Fibroblast of skin of scalp (primary cell): ENCODE results near the gene KIAA0930.
A peak's percentile ranks its signal among the peaks of the same experiment; 100 is the strongest.

ENCODE experiments used
- DNase-seq: peaks from one replicate; pipeline ENCODE4 v3.0.0-alpha.2; 2013

The KIAA0930 gene

DNA sequence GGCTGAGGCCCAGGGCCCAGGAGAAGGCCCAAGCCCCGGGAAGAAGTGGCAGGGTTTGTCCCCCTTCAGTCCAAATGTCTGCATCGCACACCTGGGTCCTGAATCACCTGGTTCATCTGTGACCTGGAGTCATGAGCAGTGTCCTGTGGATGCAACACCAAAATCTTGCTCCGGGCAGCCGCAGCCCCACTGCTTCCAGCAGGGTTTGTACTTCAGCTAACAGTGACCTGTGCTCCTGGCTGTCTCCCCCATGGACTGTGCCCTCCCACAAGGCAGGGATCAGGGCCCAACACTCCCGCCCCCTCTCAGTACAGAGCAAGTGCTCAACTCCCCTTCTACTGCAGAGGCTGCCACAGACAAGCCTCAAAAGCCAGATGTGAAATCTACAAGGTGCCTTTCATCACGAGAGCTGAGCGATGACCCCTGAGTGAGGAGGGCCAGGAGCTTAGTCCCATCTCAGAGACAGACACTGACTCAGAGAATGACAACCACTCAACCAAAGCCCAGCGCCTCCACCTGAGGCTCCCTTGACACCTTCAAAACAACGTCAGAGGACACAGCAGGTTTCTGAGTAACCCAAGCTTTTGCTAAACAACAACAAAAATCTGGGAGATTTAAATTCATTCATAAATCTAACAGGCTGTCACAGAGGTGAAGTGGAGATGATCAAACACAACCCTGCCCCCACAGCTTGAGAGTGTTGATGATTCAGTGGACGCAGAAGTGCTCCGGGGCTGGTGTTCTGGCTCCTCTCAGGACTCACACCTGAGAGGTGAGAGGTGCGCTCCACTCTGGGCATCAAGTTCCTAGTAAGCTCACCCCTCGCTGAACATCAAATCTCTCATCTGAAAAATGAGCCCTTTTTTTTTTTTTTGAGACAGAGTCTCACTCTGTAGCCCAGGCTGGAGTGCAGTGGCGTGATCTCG, 3.4 kb downstream of the KIAA0930 start:
- no peak for DNase-seq

DNA sequence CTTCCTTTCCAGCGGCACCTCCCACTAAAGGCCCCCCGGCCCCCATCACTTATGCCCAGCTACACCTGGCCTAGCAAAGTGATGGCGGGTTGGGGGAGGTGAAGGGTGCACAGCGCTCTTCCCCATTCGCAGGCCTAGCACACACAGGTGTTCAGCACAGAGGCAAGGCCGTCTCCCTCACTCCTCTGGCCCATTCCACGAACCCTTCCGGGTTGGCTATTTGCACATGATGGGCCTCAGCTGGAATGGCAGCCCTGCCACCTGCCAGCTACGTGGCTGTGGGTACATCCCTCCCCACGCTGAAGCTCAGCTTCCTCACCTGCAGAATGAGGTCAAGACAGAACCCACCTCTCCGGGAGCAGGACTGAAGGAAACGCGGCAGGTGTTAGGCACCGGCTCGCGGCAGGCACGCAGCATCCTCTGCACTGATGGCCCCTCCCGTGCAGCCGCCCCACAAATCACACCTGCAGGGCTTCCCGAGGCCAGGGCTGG, 4.8 kb downstream of the KIAA0930 start:
- no peak for DNase-seq

DNA sequence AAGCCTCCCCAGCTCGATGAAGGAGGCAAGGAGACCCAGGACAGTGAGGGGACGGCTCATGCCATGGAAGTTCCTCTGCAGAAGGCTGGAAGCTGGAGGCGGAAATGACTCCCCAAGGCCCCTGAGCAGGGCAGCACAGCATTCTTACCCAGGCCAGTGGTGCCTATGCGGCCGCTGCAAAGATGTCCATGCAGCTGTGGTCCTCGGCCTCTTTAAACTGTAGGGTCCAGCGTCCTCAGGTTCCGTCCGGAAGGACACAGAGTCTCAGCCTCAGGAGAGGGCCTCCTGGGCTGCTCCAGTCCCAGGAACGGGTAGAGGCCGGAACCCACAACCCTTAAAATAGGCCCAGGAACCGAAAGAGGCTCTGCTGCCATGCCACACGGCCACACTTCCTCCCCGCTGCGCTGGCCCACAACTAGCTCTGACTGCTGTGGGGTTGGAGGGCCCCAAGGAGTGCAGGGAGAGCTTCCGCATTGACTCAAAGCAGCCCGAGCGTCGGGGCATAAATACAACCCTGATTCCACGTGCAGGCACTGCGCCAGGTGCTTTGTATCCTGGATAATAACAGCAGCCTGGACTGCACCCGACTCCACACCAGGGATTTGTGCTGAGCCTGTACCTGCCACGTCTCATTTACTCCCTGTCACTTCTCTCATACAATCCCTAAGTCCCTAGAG, 5.5 kb downstream of the KIAA0930 start:
- no peak for DNase-seq

DNA sequence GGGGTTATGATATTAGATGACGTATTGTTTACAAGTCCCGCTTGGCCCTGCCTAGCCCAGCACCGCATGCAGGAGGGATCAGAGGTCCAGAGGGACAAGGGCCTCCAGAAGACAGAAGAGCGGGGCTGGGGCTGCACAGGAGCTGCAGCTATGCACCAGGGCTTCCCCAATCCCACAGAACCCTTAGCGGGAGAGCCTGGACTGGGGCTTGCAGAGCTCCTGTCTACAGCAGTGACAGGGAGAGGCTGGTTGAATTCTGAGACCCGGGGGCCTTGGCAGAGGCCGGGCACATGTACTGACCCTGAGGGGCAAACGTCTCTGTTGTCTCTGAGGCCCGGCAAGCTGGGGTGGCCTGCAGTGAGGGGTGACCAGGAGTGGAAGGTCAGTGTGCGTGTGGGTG, 6.9 kb downstream of the KIAA0930 start:
- DNase-seq: no peak

DNA sequence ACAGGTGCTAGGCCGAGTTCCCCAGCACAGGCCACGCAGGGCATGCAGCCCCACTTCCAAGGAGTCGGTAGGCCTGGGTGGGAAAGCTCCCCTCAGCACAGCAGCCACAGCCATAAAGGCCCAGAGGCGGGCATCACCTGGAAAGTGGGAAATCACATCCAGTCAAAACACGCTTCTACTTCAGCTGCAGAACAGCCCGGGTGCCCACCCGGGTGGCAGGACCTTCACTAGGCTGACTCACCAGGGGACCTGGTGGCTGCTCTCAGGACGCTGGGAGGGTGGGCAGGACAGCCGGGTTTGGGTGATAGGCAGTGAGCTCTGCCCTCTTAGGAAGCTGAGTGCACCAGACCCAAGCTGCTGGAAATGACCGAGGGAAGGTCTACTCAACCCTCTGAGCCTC, 7.3 kb downstream of the KIAA0930 start:
- DNase-seq: no peak

DNA sequence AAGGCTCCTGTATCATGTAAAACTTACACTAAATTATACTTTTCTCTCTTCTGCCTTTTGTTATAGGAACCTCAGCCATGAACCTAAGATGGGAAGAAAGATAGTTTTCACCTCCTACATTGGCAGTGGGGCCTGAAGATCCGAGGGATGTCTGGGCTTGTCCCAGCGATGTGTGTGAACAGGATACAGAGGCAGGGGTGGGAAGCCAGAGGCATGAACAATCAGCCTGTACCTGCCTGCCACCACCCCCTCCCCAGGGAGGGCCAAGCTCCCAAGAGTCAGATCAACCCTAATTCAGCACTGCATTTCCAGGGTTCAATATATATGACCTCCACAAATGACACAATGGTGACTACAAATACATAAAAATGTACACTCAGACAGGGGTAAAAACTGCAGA, 9.4 kb downstream of the KIAA0930 start:
- DNase-seq: no peak

DNA sequence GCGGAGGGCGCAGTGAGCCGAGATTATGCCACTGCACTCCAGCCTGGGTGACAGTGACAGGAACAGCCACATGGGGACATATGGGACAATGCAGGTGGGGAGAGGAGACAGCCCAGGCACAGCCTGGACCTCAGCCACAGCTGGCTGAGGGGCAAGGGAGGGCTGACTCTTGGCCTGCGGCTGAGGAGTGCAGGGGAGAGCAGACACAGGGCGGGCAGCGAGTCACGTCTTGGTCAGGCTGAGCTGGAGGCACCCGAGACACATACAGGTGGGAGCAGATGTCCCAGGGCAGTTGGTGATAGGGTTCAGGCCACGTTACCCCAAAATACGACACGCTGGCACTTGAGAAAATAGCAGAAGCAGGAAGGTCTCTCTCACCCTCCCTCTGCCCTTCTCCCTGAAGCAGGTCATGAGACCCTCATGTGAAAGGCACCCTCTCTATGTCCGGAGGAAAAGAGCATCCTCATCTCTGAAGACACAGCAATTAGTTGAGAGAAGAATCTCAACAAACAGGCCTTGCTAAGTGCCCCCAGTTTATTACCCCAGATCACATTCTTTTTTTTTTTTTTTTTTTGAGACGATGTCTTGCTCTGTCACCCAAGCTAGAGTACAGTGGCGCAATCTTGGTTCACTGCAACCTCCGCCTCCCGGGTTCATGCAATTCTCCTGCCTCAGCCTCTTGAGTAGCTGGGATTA, 10.5 kb downstream of the KIAA0930 start:
- DNase-seq: no peak

DNA sequence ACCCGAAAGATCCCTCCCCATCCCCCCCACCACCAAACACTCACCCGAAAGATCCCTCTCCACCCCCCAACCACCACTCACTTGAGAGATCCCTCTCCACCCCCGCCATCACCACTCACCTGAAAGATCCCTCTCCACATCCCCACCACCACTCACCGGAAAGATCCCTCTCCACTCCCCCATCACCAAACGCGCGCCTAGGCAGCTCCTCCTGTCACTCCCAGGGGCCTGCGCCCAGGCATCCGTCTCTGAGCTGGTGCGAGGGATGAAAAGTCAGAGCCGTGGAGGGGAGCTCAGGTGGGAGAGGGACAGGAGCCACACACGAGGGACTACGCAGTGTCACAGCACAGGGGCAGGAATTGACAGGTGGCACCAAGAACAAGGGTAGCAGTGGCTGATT, 11.5 kb downstream of the KIAA0930 start:
- DNase-seq: no peak

DNA sequence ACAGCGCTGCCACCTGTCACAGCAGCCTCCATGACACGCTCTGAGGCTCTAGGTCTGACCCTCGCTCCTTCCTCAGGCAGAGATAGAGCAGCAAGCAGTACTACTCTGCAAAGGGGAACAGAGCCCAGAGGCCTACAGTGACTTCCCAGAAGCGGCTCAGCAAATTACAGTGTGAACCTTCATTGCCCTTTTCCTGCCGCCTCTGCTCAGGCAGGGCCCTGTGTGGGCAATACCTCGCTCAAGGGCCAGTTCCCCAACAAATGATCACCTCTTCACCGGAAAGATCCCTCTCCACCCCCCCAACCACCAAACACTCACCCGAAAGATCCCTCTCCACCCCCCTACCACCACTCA, 12.3 kb downstream of the KIAA0930 start:
- DNase-seq: no peak

DNA sequence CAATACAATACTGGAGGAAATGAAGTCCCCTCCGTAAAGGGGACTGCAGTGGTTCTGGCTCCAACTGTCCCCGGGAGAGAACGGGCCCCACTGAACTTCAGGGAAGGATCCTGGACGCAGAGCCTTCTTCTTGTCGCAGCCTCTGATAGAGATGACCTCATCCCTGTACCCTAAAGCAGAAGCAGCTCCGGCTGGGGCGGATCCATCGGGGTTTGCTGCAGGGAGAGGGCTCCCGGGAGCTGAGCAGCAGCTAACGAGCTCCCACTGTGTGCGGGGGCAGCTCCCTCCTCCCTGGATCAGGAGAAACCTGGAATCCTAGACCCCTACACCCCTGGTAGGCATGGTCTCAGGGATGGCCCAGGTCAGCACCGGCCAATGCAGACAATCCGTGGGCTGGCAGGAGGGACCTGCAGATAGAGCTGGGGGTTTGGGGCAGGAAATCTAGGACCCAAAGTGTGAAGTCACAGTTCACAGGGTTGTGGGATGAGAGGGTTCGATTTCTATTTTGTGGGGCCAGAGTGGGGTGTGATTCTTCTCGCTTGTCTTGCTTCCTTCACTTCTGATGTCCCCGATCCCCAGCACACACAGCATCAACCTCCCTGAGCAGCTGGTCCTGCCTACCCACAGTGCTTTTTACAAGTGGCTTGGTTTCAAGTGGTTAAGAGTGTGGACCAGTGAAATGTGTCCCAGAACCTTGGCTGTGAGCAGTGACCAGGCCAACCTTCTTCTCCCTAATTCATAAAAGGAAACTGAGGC, 12.9 kb downstream of the KIAA0930 start:
- DNase-seq: no peak

DNA sequence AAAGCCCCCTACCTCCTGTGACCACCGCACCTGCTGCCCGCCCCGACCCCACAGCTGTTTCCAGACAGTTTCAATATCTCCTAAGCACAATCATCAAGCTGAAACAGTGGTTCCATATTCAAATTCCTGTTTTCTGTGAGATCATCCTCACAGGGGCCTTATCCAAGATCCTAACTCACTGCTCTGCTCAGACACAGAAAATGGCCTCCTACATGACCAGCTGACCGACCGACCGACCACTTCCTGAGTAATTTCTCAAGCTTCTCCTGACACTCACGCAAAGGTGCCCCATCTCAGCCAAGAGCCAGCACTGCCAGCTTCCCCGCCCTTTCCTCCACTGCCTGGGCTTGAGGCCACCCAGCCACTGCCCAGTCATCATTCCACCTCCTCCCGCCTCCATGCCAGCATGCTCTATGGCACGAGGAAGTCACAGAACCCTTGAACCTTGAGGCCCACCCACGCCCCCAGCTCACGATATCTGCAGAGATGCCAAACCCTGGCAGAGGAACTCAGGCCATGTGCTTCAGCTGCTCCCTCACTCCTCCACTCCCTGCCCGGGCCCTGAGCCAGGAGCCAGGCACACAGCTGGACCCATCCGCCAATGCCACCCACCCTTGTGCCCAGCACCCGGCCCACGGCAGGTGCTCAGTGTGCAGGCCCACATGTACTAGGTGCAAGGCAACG, 14.0 kb downstream of the KIAA0930 start:
- DNase-seq: no peak

DNA sequence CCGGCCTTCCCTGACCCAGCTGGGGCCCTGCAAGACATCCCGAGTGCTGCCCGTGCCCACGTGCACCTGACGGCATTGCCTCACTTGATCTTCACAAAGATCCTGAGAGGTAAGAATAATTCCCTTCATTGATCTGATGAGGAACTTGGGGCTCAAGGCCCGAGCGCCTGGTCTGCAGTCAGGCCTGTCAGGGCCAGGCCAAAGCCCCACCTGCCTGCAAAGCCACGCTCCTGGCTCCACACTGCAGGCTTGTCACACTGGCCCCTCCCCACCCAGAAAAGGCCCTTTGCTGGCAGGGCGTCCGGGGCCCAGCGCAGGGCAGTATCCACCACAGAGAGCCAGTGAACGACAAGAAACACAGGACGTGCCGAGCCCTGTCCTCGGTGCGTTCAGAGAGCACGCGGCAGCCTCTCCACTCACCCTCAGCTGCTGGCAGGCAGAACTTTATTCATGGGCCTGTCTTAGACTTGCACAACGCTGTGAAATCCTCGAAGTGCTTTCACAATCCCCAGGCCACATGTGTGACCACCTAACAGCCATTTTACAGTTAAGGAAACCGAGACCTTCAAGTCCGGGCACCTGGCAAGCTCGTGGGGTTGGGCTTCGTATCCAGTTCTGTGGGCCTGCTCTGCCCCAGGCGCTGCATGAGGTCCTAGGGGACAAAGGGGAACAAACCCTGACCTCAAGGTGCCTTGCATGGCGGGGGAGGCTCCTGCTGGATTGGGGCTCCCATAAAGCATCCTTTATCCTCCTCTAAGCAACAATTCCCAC, 14.8 kb downstream of the KIAA0930 start:
- DNase-seq: no peak

DNA sequence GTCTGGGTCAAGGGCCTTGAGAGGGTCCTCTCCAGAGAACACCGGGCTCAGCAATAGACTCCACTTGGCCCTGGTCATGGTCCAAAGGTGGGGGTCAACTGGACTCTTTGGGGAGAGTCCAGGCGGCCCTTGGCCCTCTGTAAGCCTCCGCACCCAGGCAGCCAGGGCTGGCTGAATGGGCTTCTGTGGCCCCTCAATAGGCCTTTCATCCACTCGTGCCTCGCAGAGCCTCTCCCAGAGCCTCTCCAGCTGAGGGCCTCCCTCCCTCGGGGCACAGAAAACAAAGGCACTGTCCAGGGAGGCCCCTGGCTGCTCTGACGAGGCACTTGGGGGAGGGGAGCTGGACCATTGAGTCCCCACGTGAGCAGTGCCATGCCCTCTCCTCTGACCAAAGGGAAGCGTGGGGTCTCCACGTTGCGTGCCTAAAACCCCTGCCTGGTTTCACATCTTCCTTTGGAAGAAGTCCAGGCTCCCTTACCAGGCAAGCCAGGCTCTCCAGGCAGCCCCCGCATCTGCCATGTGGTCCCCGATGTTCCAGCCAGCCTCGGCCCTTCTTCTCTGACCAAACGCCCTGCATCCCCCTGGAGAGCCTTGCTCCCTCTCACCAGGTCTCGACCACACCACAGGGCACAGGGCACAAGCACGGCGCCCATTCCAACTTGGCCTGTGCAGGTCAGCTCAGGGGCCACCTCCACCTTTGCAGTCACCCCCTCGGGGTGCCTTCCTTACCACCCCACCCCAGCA, 15.5 kb downstream of the KIAA0930 start:
- DNase-seq: no peak

DNA sequence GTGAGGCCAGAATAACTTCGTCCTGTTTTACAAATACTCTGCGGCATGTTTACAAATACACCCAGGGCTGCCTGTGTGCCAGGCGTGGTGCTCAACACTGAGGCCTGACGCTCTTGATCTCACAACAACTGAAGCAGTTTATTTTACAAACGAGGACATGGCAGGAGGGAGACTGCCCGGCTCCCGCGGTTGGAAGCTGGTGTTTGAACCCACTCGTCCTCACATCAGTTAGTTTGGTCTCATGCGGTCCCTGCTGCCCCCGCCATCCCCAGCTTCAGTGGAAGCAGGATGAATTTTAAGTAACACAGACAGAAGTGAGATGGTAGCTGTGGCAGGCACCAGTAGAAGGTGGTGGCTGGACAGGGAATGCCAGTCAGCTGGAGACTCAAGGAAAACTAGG, 16.4 kb downstream of the KIAA0930 start:
- DNase-seq: no peak

DNA sequence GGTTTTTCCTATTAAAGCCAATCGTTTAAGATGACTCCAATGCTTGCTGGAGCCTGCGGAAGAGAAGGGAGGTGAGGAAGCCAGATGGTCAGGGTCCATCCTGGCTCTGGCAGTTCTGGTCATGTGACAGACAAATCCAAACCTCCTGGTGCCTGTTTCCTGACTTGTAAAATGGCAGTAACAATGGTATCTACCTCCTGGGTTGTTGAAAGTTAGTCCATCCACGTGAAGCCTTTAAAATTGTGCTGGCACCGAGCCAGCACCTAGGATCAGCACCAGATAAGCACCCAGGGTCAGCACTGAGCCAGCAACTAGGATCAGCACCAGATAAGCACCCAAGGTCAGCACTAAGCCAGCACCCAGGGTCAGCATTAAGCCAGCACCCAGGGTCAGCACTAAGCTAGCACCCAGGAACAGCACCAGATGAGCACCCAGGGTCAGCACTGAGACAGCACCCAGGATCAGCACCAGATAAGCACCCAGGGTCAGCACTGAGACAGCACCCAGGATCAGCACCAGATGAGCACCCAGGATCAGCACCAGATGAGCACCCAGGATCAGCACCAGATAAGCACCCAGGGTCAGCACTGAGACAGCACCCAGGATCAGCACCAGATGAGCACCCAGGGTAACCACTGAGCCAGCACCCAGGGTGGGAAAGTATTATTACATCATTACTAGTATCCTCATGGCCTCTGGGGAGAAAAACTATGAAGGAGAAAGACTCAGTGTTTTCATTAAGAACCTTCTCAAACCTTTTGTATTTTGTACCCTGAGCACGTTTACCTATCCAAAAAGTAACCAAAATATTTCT, 17.2 kb downstream of the KIAA0930 start:
- no peak for DNase-seq

DNA sequence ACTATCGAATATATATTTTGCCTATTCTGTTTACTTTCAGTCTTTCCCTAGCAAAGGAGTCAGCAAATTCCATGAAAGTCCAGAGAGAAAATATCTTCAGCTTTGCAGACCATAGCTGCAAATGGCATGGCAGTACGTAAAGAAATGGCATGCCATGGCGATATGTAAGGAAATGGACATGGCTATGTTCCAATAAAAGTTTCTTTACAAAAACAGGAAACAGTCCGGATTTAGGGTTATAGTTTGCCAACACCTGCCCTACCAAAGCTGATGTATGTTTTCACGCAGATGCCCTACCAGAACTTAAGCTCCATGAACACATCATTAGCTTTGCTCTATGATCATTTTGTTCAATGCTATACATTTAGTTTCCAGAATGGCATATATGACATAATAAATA, 19.5 kb downstream of the KIAA0930 start:
- no peak for DNase-seq

DNA sequence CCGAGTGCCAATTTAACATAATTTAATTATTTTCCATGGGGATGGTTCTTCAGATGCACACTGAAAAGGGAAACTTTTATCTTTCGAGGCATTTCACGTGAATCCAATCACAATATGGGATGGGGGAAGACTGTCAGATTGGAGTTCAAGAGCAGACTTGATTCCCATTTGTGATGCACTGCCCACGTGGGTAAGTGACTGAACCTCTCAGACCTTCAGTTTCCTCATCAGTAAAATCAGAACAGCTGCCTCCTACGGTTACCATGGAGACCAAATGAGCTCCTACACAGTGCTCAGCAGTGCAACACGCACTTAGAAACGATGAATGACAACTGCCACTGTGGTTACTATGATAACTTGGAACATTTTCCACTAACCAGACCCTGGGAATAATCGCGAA, 21.7 kb downstream of the KIAA0930 start:
- DNase-seq: peak; percentile 13

DNA sequence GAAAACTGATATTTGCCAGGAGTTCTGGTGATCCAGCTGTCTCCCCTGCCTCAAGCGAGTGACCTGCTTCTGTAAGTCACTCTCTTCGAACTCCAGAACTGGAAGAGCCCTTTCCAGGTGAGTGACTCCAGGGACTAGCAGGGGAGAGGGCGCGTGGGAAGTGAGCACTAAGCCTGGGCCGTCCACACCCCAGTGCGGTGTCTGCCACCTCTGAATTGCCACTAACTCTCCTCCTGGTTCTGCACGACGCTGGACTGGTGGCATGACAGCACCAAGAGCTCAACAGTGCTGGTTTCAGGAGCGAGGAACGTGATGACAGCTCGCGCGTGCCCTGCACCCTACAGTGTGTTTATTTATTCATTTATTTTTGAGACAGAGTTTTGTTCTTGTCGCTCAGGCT, 22.9 kb downstream of the KIAA0930 start:
- DNase-seq: no peak

DNA sequence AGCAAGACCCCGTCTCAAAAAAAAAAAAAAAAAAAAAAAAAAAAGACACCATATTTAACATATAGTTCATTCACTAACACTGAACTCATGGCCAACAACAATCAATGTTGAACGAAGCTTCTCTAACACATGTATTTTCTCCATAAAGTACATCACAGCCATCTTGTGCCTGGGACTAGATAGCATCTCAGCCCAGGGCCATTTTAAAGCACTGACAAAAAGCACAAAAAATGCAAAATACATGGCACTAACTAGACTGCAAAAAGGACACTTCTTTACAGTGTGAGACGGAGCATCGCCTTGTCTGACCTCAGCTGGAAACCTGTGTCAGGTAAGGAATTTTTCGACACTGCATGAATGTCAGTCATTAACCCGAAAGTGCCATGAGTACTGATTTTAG, 23.3 kb downstream of the KIAA0930 start:
- no peak for DNase-seq
